Measurements from ENCODE around the gene MPRIP.

Gene MPRIP

GRCh38 chr17:17220529-17220928, 178.3 kb downstream of the MPRIP start:
- in situ Hi-C loops (cut with HindIII; ENCODE audit: low sequenced_read_pairs) = no loop called here
- H3K4me3 ChIP-seq (ENCODE audit: low read depth, low read length) = no peak overlapping the region
- TF ChIP-seq CTCF (IDR thresholded peaks at IDR 0.05; ENCODE audit: low read depth, low read length) = no peak
- DNase-seq (ENCODE audit: low read depth, low spot score) = no peak

- no peak for TF ChIP-seq CTCF (IDR thresholded peaks at IDR 0.05; ENCODE audit: low read depth, low read length)
- DNase-seq (ENCODE audit: low read depth, low spot score) = no peak
- H3K4me3 ChIP-seq (ENCODE audit: low read depth, low read length) = no peak overlapping the region
- in situ Hi-C loops (cut with HindIII; ENCODE audit: low sequenced_read_pairs) = no loop called here
These were observed 179.1 kb downstream of the MPRIP start for GRCh38 chr17:17221329-17221728.

- no peak overlapping the region for H3K4me3 ChIP-seq (ENCODE audit: low read depth, low read length)
- DNase-seq (ENCODE audit: low read depth, low spot score) = no peak
- TF ChIP-seq CTCF (IDR thresholded peaks at IDR 0.05; ENCODE audit: low read depth, low read length) = no peak
- in situ Hi-C loops (cut with HindIII; ENCODE audit: low sequenced_read_pairs) = no loop called here
These were observed 181.5 kb downstream of the MPRIP start for GRCh38 chr17:17223736-17224135.

- H3K4me3 ChIP-seq (ENCODE audit: low read depth, low read length) = no peak overlapping the region
- no peak for DNase-seq (ENCODE audit: low read depth, low spot score)
- in situ Hi-C loops (cut with HindIII; ENCODE audit: low sequenced_read_pairs) = no loop called here
- no peak for TF ChIP-seq CTCF (IDR thresholded peaks at IDR 0.05; ENCODE audit: low read depth, low read length)
These were observed 181.9 kb downstream of the MPRIP start for GRCh38 chr17:17224137-17224536.

GRCh38 chr17:17225901-17226300, 183.6 kb downstream of the MPRIP start:
- in situ Hi-C loops (cut with HindIII; ENCODE audit: low sequenced_read_pairs) = no loop called here
- TF ChIP-seq CTCF (IDR thresholded peaks at IDR 0.05; ENCODE audit: low read depth, low read length) = no peak
- H3K4me3 ChIP-seq (ENCODE audit: low read depth, low read length) = no peak overlapping the region
- no peak for DNase-seq (ENCODE audit: low read depth, low spot score)

GRCh38 chr17:17226451-17227265, 184.4 kb downstream of the MPRIP start:
- no peak for DNase-seq (ENCODE audit: low read depth, low spot score)
- TF ChIP-seq CTCF (IDR thresholded peaks at IDR 0.05; ENCODE audit: low read depth, low read length) = no peak
- in situ Hi-C loops (cut with HindIII; ENCODE audit: low sequenced_read_pairs) = no loop called here
- no peak overlapping the region for H3K4me3 ChIP-seq (ENCODE audit: low read depth, low read length)

Measured in astrocyte of the spinal cord (primary cell).